ENCODE data around the gene NGB.

NGB gene

DNA sequence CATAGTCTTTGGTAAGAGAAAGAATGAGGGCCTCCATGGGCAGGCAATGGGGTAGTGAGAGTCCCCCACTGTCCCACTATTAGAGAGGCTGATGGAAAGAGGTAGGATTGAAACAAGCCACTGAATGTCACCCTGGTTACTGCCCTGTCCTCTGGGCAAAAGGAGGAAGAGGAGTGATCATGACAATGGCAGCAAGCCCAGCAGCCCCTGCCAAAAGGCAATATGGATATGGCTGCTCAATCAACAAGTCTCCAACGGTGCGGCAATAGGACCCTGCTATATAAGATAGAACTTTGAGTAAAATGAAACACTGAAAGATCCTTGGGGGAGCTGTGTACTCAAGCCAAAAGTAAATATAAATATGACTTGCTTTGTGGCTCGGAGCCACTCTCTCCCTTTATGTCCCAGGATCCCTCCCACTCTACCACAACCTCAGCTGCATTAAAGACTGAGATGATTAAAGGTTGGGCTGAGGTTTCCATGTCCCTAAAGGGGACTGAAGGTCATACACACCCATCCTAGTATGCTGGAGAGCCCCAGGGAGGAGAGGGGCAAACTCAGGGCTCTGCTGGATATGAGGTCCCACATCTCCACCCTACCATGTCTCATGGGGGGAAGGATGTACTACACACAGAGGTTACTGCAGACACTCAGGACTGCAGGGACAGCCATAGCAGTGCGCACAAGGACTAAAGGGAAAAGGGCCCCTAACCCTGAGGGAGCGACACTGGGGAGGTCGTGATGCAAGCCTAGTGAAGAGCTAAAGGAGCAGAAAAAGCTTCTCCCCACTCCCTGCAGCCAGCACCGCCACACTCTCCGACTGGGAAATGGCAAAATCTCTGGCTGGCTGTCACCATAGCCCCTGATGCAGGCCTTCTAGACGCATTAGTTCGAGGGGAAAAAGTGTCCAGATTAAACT lies 43.8 kb upstream of the NGB start:
- no peak for DNase-seq (ENCODE audit: low spot score)
- TF ChIP-seq CTCF (IDR thresholded peaks at IDR 0.05; ENCODE audit: extremely low read depth, missing control alignments) = no peak

- no peak for TF ChIP-seq CTCF (IDR thresholded peaks at IDR 0.05; ENCODE audit: extremely low read depth, missing control alignments)
- no peak for DNase-seq (ENCODE audit: low spot score)
These were observed 43.0 kb upstream of the NGB start for GRCh38 chr14:77314043-77314442.

- no peak for DNase-seq (ENCODE audit: low spot score)
- no peak for TF ChIP-seq CTCF (IDR thresholded peaks at IDR 0.05; ENCODE audit: extremely low read depth, missing control alignments)
These were observed 42.4 kb upstream of the NGB start for GRCh38 chr14:77313371-77313770.

DNA sequence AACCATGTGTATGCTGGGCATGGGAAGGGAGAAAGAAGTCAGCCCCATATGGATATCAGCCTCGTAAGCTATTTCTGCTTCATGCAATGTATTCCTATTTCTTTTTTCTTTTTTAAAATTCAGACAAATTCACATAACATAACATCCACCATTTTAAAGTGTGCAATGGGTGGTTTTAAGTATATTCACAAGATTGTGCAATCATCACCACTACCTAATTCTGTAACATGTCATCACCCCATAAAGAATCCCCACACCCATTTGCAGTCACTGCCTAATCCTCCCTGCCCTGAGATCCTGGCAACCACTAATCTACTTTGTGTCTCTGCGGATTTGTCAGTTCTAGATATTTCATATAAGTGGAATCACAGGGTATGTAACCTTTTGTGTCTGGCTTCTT lies 40.2 kb upstream of the NGB start:
- TF ChIP-seq CTCF (IDR thresholded peaks at IDR 0.05; ENCODE audit: extremely low read depth, missing control alignments) = no peak
- DNase-seq (ENCODE audit: low spot score) = no peak

DNA sequence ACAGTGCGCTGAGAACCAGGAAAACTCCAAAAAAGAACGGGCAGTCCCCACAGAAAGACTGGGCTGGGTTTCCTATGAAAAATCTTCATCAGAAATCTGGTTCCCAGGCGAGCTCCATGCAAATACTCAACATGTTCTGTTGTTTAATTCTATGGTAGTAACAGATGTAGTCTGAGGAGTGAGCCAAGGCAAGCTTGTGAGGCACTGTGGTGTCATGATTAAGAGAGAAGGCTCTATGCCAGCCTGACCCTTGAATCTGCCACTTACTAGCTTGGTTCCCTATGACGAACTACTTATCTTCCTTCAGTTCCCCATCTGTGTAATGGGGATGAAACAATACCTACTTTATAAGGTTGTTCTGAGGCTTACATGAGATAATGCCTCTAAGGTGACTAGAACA lies 39.0 kb upstream of the NGB start:
- no peak for DNase-seq (ENCODE audit: low spot score)
- no peak for TF ChIP-seq CTCF (IDR thresholded peaks at IDR 0.05; ENCODE audit: extremely low read depth, missing control alignments)

GRCh38 chr14:77309131-77309530 lies 38.1 kb upstream of the NGB start:
- DNase-seq (ENCODE audit: low spot score) = no peak

More at GRCh38 chr14:77309131-77309530, 38.1 kb upstream of the NGB start:
- no peak for TF ChIP-seq CTCF (IDR thresholded peaks at IDR 0.05; ENCODE audit: extremely low read depth, missing control alignments)

All from GM20000 (cell line).